NK-92 (cell line): ENCODE data around the gene GOLGA6L25.
"Not testable (repeated sequence)": the region's sequence is repeated elsewhere in the genome, so short reads cannot be mapped to it uniquely, and the experiment has no call there.

Source experiments
- DNase-seq: peaks from one replicate; lab custom pipeline; 2025; ENCODE audit not compliant: unreplicated experiment; lab: John Stamatoyannopoulos, UW

The GOLGA6L25 gene

DNA sequence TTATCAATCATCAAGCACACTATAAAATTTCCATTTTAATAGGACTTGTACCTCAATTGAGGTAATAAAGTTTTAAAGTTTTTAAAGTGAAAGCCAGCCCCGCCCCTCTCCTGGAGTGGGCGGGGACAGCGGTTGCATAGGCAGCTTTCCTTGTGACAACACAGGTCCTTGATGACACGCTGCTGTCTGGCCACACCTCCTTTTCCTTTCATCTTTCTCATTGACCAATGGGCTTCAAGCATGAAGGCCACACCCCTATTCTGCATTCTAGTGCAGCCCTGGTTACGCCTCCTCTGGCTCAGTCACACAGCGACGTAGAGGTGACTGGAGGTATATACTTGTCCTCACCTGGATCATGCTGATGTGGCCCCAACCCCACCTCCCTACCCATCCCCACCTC lies at the start of gene GOLGA6L25:
TSS of gene GOLGA6L25 (plus strand) at position 301 of the 400 bp plus-strand sequence. CDS start at position 362, 61 bp downstream.
- DNase-seq = not testable (repeated sequence)

DNA sequence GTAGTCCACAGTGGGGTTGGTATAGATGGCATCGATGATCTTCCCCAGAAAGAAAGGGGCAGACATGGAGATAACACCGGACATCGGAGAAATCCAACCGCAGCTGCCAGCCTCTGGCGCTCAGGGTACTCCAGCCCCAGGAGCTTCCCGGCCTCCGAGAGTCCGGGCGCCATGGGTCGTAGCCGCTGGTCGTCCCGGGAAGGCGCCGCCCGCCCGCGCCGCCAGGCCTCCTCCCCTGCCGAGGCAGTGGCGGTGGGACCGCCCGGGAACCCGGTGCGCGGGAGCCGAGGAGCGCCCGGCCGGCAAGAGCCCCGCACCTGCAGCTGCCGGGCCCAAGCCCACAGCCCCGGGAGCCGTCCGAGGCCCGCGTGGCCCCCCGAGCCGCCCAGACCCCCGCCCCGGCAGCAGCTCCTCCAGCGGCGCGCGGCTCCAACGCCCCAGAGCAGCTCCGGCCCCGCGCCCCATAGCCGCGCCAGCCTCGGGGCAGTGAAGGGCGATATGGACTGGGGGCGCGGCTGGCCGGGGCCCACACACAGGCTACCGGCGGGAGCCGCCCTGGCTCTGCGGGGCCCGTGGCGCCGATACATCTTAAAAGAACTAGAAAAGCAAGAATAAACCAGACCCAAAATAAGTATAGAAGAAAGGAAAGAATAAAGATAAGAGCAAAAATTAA lies 45.0 kb upstream of the GOLGA6L25 start:
- DNase-seq = not testable (repeated sequence)

GRCh38 chr15:28514128-28514527 lies 39.2 kb upstream of the GOLGA6L25 start:
- not testable (repeated sequence) for DNase-seq

DNA sequence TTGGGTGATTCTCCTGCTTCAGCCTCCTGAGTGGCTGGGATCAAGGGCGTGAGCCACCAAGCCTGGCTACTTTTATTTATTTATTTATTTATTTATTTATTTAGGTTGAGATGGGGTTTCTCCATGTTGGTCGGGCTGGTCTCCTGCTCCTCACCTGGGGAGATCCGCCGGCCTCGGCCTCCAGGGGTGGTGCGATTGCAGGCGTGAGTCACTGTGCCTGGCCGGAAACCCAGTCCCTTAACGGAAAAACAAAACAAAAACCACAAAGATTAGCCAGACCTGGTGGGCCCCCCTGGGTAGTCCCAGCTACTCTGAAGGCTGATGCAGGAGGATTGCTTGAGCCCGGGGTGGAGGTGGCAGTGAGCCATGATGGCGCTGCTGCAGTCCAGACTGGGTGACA lies 38.2 kb upstream of the GOLGA6L25 start:
- not testable (repeated sequence) for DNase-seq

DNA sequence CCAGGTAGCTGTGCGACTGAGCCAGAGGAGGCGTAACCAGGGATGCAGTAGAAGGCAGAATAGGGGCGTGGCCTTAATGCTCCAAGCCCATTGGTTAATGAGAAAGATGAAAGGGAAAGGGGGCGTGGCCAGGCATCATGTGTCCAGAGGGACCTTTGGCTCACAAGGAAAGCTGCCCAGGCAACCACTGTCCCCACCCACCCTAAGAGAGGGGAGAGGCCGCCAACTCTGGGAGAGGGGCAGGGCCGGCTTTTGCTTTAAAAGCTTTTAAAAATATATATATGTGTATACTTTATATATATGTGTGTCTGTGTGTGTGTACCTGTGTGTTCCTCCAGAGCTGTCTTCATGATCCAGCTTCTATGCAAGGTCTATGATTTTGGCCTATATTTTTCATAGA lies 20.4 kb upstream of the GOLGA6L25 start, which contains the start of gene GOLGA8G:
TSS of gene GOLGA8G (minus strand) at position 18 of the 400 bp plus-strand sequence. CDS start 62 bp downstream, outside the sequence.
- DNase-seq = not testable (repeated sequence)

GRCh38 chr15:28573351-28573750 lies 20.0 kb downstream of the GOLGA6L25 start:
- DNase-seq = not testable (repeated sequence)

GRCh38 chr15:28588977-28589606 lies 35.7 kb downstream of the GOLGA6L25 start:
- not testable (repeated sequence) for DNase-seq

DNA sequence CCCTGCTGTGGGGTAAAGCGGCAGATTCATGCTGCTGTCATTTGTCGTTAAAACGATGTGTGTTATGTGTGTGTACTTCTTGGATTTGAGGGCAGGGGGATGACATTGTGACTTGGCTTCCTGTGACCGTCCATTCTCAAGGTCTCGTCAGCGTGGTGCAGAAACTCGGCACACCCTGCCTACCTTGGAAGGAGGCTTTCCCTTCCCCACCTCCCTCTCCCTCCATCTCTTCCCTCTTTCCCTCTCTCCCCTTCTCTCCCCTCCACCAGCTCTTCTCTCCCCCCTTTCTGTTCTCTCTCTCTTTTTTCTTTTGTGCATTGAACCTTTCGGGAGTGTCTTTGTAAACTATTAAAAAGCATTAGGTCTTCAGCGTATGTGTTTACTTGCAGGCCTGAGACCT lies 36.4 kb downstream of the GOLGA6L25 start:
- not testable (repeated sequence) for DNase-seq

DNA sequence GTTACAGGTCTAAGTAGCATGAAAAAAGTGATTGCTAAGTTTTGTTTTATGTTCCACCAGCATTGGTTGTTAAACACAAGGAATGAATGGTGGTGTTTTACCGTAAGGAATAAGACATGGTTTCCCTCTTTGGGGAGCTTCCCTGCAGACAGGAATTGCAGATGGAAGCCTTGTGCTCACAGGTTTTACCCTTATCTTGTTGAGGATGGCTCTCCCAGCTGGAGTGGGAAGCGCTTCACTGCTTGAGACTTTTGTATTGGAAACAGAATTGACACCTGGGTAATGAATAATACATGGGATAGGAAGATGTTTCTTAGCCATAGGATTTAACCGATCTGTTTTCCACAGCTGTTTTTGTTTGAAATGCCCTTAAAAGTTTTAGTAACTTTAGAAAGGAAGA lies 39.0 kb downstream of the GOLGA6L25 start:
- DNase-seq = not testable (repeated sequence)

DNA sequence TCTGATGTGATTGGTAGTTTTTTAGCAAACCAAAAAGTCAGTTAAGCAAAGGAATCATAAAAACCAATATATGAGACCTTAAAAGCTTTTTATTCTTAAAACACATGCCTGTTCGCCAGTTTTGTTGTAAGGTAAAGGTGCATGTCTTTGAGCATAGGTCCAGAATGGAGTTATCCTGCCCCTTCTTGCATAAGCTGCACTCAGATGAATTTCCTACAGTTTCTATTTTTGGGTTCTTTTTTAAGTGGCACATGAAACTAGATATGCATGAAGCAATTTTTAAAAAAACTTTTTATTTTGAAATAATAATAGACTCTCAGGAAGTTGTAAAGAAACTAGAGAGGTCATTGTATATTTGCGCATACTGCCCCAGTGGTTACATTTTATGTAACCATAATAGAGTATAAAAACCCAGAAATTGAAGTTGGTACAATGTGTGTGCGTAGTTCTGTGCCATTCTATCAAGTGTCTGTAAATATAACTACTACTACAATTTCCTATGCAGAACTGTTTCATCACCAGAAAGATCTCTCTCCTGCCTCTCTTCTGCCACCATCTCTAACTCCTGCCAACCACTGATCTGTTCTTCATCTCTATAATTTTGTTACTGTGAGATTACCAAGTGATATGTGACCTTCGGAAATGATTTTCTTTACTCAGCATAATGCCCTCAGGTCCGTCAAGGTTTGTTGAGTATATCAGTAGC lies 40.2 kb downstream of the GOLGA6L25 start:
- not testable (repeated sequence) for DNase-seq

- DNase-seq = not testable (repeated sequence)
These were observed 44.1 kb downstream of the GOLGA6L25 start for GRCh38 chr15:28597471-28597870.

- DNase-seq = not testable (repeated sequence)
These were observed 44.8 kb downstream of the GOLGA6L25 start for GRCh38 chr15:28598209-28598608.

- DNase-seq = not testable (repeated sequence)
These were observed 48.8 kb downstream of the GOLGA6L25 start for GRCh38 chr15:28602152-28602551.
